Lung (tissue), 12 donors: Measurements from ENCODE around the gene CTDSP2. TPM values are rescaled to one million over a fixed set of nuclear protein-coding genes. Genes with fewer than 3 reads are reported as not detected.

Source experiments
- ATAC-seq: fragments of 200-7000 bp; cut with Tn5 transposase; one replicate; pipeline ENCODE4 v1.9.1; 2020; ENCODE audit warnings: moderate number of reproducible peaks; ENCODE audit not compliant: insufficient read depth, low FRiP score
- DNase-seq, 3 donors: peaks; one replicate each; pipeline ENCODE4 v3.0.0-alpha.2; 2013 to 2017
- H3K27ac ChIP-seq, 2 donors: one replicate each; pipeline ENCODE4 v1.5.1; 2013; ENCODE audit warnings: mild to moderate bottlenecking in 2 of 2, moderate library complexity in 2 of 2, control low read depth in 1 of 2, inconsistent platforms in 1 of 2, low read depth in 1 of 2, low read length in 1 of 2
- H3K27me3 ChIP-seq, 3 donors: one replicate each; pipeline ENCODE4 v1.5.1; 2013; ENCODE audit warnings: low read length in 2 of 3; ENCODE audit not compliant: control insufficient read depth in 3 of 3, insufficient read depth in 3 of 3
- H3K36me3 ChIP-seq, 4 donors: one replicate each; pipeline ENCODE4 v1.5.1; 2013; ENCODE audit warnings: low read length in 4 of 4, mild to moderate bottlenecking in 1 of 4, moderate library complexity in 1 of 4; ENCODE audit not compliant: control insufficient read depth in 4 of 4, insufficient read depth in 4 of 4
- H3K4me1 ChIP-seq, 5 donors: one replicate each; pipeline ENCODE4 v1.5.1; 2013; ENCODE audit warnings: low read length in 5 of 5, mild to moderate bottlenecking in 2 of 5, moderate library complexity in 1 of 5; ENCODE audit not compliant: control insufficient read depth in 5 of 5, insufficient read depth in 5 of 5
- H3K4me3 ChIP-seq: one replicate; pipeline ENCODE4 v1.5.1; 2013; ENCODE audit warnings: mild to moderate bottlenecking, control low read depth, moderate library complexity
- H3K9ac ChIP-seq, 2 donors: one replicate each; pipeline ENCODE4 v1.5.1; 2013; ENCODE audit warnings: low read length in 2 of 2, control low read depth in 1 of 2; ENCODE audit not compliant: insufficient read depth in 1 of 2
- H3K9me3 ChIP-seq, 4 donors: one replicate each; pipeline ENCODE4 v1.5.1; 2013; ENCODE audit warnings: low read length in 3 of 4, mild to moderate bottlenecking in 1 of 4, moderate library complexity in 1 of 4; ENCODE audit not compliant: control insufficient read depth in 4 of 4, insufficient read depth in 3 of 4
- WGBS, 2 donors: extraction: QIAGEN DNeasy Blood & Tissue Kit; methylation state at CpG; one replicate each; pipeline ENCODE4 v1.1.7; 2013; 5-methylcytosine and 5-hydroxymethylcytosine counted together
- polyA plus RNA-seq, 2 donors: library from polyadenylated mRNA; stranded (reverse); fragments of 200-250 nt; gene quantifications; one replicate each; pipeline ENCODE4 v1.2.1, GENCODE V29; 2013
- total RNA-seq, 2 donors: library from RNA; depleted of rRNA in 1 of 2; stranded (reverse); fragments of >200 nt in 1 of 2; gene quantifications; one replicate each; pipeline ENCODE4 v1.2.1, GENCODE V29; 2014 to 2021
- TF ChIP-seq, protein P1 (sequence below): IDR thresholded peaks from 2 replicates; pipeline ENCODE4 v1.5.1; 2012; ENCODE audit warnings: mild to moderate bottlenecking; ENCODE audit errors: control extremely low read depth, extremely low read depth
- donor health status: control.
- donor health status: control.
- donor health status: Bipolar disorder and iron deficiency.
- donor health status: healthy.
- donor health status: DM: yes; HTN: yes; CAD: no.

Gene CTDSP2
- total and polyA plus RNA-seq, 4 donors = 46.8 to 179 (median 133) TPM

DNA sequence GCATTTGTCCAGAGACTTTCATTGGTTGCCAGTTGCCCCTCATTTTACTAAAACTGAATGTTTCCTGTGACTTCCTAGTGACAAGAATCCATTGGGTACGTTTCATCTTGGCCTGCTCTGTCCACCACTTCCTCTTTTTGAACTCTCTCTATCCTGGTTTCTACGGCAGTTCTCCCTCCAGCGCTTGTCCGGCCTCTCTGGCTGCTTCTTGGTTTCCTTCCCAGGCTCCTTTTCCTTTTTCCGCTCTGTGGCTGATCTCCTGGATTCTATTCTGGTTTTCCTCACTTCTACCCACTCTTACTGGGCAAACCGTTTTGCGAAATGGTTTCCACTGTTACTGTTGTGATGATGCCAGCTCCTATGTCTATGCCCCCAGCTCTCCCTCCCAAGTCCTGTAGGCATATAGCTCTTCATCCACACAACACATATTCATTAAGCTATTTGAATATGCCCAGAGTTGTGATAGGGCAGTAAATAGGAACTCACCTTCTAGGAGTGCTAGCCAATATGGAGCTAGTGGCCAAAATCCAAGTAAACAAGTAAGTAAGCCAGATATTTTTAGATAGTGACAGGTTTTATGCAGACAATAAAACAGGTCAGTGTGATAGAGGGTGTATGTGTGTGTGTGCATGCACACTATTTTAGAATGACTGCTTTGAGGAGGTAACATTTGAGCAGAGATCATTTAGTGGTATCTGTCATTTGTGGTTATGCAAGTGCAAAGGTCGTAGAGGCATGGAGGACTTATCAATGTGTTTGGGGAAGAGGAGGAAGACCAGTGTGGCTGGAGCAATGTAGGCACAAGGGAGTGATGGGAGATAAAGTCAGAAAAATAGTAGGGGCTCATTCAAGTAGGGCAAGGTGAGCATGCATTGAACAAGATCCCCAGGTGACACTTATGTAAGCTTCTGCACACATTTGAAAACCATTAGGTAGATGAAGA is 27.9 kb upstream of the CTDSP2 start:
- TF ChIP-seq, protein P1, sequence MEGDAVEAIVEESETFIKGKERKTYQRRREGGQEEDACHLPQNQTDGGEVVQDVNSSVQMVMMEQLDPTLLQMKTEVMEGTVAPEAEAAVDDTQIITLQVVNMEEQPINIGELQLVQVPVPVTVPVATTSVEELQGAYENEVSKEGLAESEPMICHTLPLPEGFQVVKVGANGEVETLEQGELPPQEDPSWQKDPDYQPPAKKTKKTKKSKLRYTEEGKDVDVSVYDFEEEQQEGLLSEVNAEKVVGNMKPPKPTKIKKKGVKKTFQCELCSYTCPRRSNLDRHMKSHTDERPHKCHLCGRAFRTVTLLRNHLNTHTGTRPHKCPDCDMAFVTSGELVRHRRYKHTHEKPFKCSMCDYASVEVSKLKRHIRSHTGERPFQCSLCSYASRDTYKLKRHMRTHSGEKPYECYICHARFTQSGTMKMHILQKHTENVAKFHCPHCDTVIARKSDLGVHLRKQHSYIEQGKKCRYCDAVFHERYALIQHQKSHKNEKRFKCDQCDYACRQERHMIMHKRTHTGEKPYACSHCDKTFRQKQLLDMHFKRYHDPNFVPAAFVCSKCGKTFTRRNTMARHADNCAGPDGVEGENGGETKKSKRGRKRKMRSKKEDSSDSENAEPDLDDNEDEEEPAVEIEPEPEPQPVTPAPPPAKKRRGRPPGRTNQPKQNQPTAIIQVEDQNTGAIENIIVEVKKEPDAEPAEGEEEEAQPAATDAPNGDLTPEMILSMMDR = no peak
- DNase-seq = no peak
- H3K4me3 ChIP-seq = no peak overlapping the region
- no peaks in the 10 kb centered on the region for H3K36me3 ChIP-seq
- no peaks in the 10 kb centered on the region for H3K27me3 ChIP-seq
- H3K27ac ChIP-seq = peak overlapping the region in 1 of 2 donors; percentile 6
- 40 to 55% methylated on average over 8 of the region's 8 CpGs for WGBS, 2 donors
- no peak overlapping the region for H3K9ac ChIP-seq
- no peaks in the 10 kb centered on the region for H3K9me3 ChIP-seq
- peaks cover 0 to 18% (median 15%) of the 10 kb centered on the region in 5 donors for H3K4me1 ChIP-seq
- no peak for ATAC-seq

DNA sequence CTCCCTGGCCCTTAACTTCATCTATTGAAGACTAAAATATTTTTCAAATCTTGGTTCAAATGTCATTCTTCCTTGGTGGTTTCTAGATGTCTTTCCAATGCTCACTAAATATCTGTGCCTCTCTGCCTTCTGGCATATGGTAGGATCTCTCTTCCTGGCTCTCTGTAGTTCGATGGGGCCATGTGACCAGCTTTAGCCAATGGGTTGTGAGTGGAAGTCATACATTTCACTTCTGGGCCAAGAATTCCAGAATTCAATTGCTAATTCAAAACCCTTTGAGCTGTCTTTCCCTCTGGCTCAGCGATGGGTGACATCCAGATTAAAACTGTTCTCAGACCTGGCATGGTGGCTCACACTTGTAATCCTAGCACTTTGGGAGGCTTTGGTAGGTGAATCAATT is 25.8 kb upstream of the CTDSP2 start:
- no peaks in the 10 kb centered on the region for H3K27me3 ChIP-seq
- H3K9me3 ChIP-seq = no peaks in the 10 kb centered on the region
- no peaks in the 10 kb centered on the region for H3K36me3 ChIP-seq
- peaks cover 0 to 34% (median 30%) of the 10 kb centered on the region in 5 donors for H3K4me1 ChIP-seq
- TF ChIP-seq, protein P1 = no peak
- no peak overlapping the region for H3K9ac ChIP-seq
- no peak overlapping the region for H3K4me3 ChIP-seq
- H3K27ac ChIP-seq = no peak overlapping the region
- DNase-seq (no peak), ATAC-seq (no peak)
- 77 to 78% methylated on average over 2 of the region's 2 CpGs for WGBS, 2 donors

DNA sequence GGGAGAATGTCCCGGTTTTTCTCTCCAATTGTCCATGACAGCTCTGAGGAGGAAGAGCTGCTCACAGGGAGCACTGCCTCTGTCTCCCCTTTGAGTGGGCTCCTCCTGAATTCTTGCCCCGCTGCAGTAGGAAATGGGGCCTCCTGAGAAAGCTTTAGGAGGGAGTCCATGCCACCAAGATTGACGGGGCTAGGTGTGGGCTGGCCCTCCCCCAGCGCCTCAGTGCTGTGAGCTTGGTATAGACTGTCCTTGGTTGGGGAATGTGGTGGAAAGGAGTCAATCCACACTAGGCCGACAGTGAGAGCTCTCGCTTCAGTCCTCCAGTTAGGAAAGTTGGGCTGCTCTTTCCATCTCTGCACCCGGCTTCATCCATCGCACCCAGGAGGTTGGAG is 23.4 kb upstream of the CTDSP2 start:
- no peaks in the 10 kb centered on the region for H3K9me3 ChIP-seq
- H3K9ac ChIP-seq = peak overlapping the region in 1 of 2 donors; percentile 74
- H3K27ac ChIP-seq = peak overlapping the region in 1 of 2 donors; percentile 11
- no peaks in the 10 kb centered on the region for H3K36me3 ChIP-seq
- TF ChIP-seq, protein P1 = no peak
- no peak for ATAC-seq
- no peak for DNase-seq
- H3K27me3 ChIP-seq = no peaks in the 10 kb centered on the region
- 92 to 95% methylated on average over 8 of the region's 8 CpGs for WGBS, 2 donors
- H3K4me3 ChIP-seq = no peak overlapping the region
- peaks cover 0 to 37% (median 34%) of the 10 kb centered on the region in 5 donors for H3K4me1 ChIP-seq
